WERI-Rb-1 (cell line): ENCODE results near the gene DNAH8.
A peak's percentile ranks its signal among the peaks of the same experiment; 100 is the strongest.
"Not testable (repeated sequence)": the region's sequence is repeated elsewhere in the genome, so short reads cannot be mapped to it uniquely, and the experiment has no call there.

Experiments
- DNase-seq: peaks from one replicate; pipeline ENCODE4 v3.0.0-alpha.2; 2020
- H3K27ac ChIP-seq: fragments of 250-450 bp; sonication (Bioruptor Pico); 2 replicates; pipeline ENCODE4 v1.5.1; 2020; ENCODE audit warnings: mild to moderate bottlenecking, moderate library complexity
- H3K27me3 ChIP-seq: fragments of 250-450 bp; sonication (Bioruptor Pico); 2 replicates; pipeline ENCODE4 v1.5.1; 2021; ENCODE audit warnings: mild to moderate bottlenecking, low read depth, moderate library complexity; ENCODE audit not compliant: insufficient read depth, severe bottlenecking
- H3K36me3 ChIP-seq: fragments of 250-450 bp; sonication (Bioruptor Pico); 2 replicates; pipeline ENCODE4 v1.5.1; 2020; ENCODE audit warnings: mild to moderate bottlenecking, moderate library complexity
- H3K4me3 ChIP-seq: 2 replicates; pipeline ENCODE4 v1.5.1; 2011; ENCODE audit warnings: low read depth, mild to moderate bottlenecking, control low read depth, low read length
- H3K9me3 ChIP-seq: fragments of 250-450 bp; sonication (Bioruptor Pico); 2 replicates; pipeline ENCODE4 v1.5.1; 2021; ENCODE audit warnings: mild to moderate bottlenecking, moderate library complexity; ENCODE audit not compliant: severe bottlenecking
- CTCF ChIP-seq: IDR thresholded peaks from 2 replicates; pipeline ENCODE4 v1.5.1; 2011; ENCODE audit warnings: low read depth, mild to moderate bottlenecking, control low read depth, inconsistent platforms, low read length

Gene DNAH8

GRCh38 chr6:38865521-38866174 lies 150.5 kb downstream of the DNAH8 start:
- Histone ChIP-seq H3K27ac (no peak overlapping the region), H3K27me3 (no peaks in the 10 kb centered on the region), H3K36me3 (no peaks in the 10 kb centered on the region), H3K9me3 (no peaks in the 10 kb centered on the region), H3K4me3 (no peak overlapping the region)
- TF ChIP-seq CTCF: no peak
- DNase-seq: no peak

GRCh38 chr6:38867726-38868125 lies 152.6 kb downstream of the DNAH8 start:
- DNase-seq: no peak
- H3K27me3 ChIP-seq: no peaks in the 10 kb centered on the region
- H3K9me3 ChIP-seq: no peaks in the 10 kb centered on the region
- no peak overlapping the region for H3K4me3 ChIP-seq
- no peaks in the 10 kb centered on the region for H3K36me3 ChIP-seq
- no peak overlapping the region for H3K27ac ChIP-seq
- no peak for TF ChIP-seq CTCF

GRCh38 chr6:38871741-38872568 lies 156.8 kb downstream of the DNAH8 start:
- H3K36me3 ChIP-seq: no peaks in the 10 kb centered on the region
- peak; percentile 94 for TF ChIP-seq CTCF
- peak; percentile 80 for DNase-seq
- H3K4me3 ChIP-seq: no peak overlapping the region
- no peak overlapping the region for H3K27ac ChIP-seq
- H3K27me3 ChIP-seq: no peaks in the 10 kb centered on the region
- no peaks in the 10 kb centered on the region for H3K9me3 ChIP-seq

DNA sequence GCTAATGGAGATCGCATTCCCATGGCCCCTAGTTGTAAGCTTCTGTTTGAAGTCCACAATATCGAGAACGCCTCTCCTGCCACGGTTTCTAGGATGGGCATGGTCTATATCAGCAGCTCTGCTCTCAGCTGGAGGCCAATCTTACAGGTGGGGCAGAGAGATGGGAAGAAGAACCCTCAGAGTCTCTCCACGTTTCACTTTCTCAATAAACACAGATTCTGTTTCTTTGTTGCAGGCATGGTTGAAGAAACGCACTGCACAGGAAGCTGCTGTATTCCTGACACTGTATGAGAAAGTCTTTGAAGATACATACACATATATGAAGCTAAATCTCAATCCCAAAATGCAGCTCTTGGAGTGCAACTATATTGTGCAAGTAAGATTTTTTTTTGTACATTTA lies 157.9 kb downstream of the DNAH8 start:
- no peak overlapping the region for H3K27ac ChIP-seq
- no peaks in the 10 kb centered on the region for H3K27me3 ChIP-seq
- H3K4me3 ChIP-seq: no peak overlapping the region
- no peak for TF ChIP-seq CTCF
- H3K9me3 ChIP-seq: no peaks in the 10 kb centered on the region
- DNase-seq: no peak
- no peaks in the 10 kb centered on the region for H3K36me3 ChIP-seq

GRCh38 chr6:38873816-38874215 lies 158.7 kb downstream of the DNAH8 start:
- not testable (repeated sequence) for H3K9me3 ChIP-seq, H3K4me3 ChIP-seq, H3K27me3 ChIP-seq, H3K27ac ChIP-seq, DNase-seq, H3K36me3 ChIP-seq

GRCh38 chr6:38876475-38876874 lies 161.4 kb downstream of the DNAH8 start:
- Histone ChIP-seq H3K27ac (no peak overlapping the region), H3K36me3 (no peaks in the 10 kb centered on the region), H3K9me3 (peaks cover 3% of the 10 kb centered on the region), H3K27me3 (no peaks in the 10 kb centered on the region), H3K4me3 (no peak overlapping the region)
- TF ChIP-seq CTCF: no peak
- DNase-seq: no peak
